ENCODE data around the gene MIXL1. TPM values are rescaled to one million over a fixed set of nuclear protein-coding genes. Genes with fewer than 3 reads are reported as not detected.
A peak's percentile ranks its signal among the peaks of the same experiment; 100 is the strongest.

The MIXL1 gene
- total RNA-seq (2022) (not detected in 2 replicates), Bru-seq, nascent RNA (percentile 13 among the genes with signal in this experiment), BruChase-seq, experiment 1, labeled RNA remaining after a 2-hour chase (percentile 16 among the genes with signal in this experiment), BruChase-seq, experiment 2, labeled RNA remaining after a 6-hour chase (not detected)
- long read RNA-seq = 0 reads

DNA sequence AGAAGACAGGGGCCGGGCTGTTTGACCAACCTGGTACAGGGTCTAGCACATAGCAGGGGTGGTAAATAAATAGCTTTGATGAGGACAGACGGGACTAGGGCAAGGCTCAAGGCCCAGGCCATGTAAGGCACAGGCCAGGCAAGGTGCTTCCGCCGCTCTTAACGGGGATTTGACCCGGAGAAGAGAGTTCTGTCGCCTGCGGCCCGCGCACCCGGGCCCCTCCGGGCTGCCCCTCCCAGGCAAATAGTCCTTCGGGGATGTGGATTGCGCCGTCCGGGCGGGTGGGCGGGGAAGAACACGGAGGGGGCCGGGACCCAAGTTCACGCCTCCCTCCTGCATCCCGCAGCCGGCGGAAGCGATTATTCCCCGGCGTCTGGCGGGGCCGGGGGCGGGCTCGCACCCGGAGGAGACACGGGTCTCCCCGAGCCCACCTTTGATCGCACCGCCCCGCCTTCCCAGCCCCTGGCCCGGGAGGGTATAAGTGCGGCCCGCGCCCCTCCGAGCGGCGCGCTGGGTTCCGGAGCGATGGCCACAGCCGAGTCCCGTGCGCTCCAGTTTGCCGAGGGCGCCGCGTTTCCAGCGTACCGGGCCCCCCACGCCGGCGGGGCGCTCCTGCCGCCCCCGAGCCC, at the start of gene MIXL1:
Gene MIXL1 (plus strand): TSS at position 508 of the 629 bp plus-strand sequence. CDS start 18 bp downstream, at position 526.
- TF ChIP-seq, protein P1, sequence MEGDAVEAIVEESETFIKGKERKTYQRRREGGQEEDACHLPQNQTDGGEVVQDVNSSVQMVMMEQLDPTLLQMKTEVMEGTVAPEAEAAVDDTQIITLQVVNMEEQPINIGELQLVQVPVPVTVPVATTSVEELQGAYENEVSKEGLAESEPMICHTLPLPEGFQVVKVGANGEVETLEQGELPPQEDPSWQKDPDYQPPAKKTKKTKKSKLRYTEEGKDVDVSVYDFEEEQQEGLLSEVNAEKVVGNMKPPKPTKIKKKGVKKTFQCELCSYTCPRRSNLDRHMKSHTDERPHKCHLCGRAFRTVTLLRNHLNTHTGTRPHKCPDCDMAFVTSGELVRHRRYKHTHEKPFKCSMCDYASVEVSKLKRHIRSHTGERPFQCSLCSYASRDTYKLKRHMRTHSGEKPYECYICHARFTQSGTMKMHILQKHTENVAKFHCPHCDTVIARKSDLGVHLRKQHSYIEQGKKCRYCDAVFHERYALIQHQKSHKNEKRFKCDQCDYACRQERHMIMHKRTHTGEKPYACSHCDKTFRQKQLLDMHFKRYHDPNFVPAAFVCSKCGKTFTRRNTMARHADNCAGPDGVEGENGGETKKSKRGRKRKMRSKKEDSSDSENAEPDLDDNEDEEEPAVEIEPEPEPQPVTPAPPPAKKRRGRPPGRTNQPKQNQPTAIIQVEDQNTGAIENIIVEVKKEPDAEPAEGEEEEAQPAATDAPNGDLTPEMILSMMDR (IDR thresholded peaks at IDR 0.05; ENCODE audit: insufficient read depth in 1 of 2, low read depth in 1 of 2, low read length in 1 of 2, severe bottlenecking in 1 of 2, unreplicated experiment in 1 of 2) = no peak
- Histone ChIP-seq H3K27me3 (replicated peaks; ENCODE audit: control insufficient read depth, insufficient read depth, low read length) (no peaks in the 10 kb centered on the region), H3K36me3 (ENCODE audit: control insufficient read depth, insufficient read depth, low read length) (no peaks in the 10 kb centered on the region), H3K4me1 (no peaks in the 10 kb centered on the region), H3K9me3 (no peaks in the 10 kb centered on the region), H3K4me3 (ENCODE audit: low read depth, low read length) (peak within 1 kb of the TSS; percentile 61)
- Mint-ChIP-seq H3K4me1 (ENCODE audit: low read depth, unreplicated experiment) (no peaks in the 10 kb centered on the region), H3K9me3 (ENCODE audit: unreplicated experiment) (no peaks in the 10 kb centered on the region), H3K27me3 (ENCODE audit: insufficient read depth, unreplicated experiment) (no peaks in the 10 kb centered on the region), H3K4me3 (ENCODE audit: unreplicated experiment) (peak within 1 kb of the TSS; percentile 74), H3K27ac (ENCODE audit: unreplicated experiment) (no peak within 1 kb of the TSS), H3K36me3 (ENCODE audit: insufficient read depth, unreplicated experiment) (peaks cover 5% of the 10 kb centered on the region)
- ChIA-PET POLR2A (no interaction called here), CTCF (interaction anchor here (0.5 to 1.0 kb wide), 2 partner anchors 98 to 782 kb away, joined by 4 to 5 read pairs; no protein-coding TSS in a partner anchor)
- intact Hi-C loops (cut with micrococcal nuclease; ENCODE audit: unreplicated experiment) = loop anchor here (10.0 kb wide), 1 partner anchor 112 kb away; no protein-coding TSS in a partner anchor
- no peak for DNase-seq
- BruUV-seq (replicated peaks) = no TSS peak

DNA sequence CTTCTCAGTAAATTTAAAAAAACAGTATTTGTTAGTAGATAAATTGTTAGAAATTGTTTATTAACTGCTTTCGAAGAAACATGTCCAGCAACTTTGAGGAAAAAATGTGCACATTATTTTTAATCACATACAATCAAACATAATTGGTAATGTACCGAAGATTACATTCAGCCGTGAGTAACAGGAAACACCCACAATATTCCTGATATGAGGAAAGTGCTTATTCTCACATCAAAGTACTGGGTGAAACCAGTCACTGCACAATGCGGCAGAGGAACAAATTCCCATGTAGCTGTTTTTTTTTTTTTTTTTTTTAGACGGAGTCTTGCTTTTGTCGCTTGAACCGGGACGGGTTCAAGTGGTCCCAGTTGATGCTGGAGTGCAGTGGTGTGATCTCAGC, 46.6 kb upstream of the MIXL1 start:
- BruUV-seq (replicated peaks) = no TSS peak
- no peaks in the 10 kb centered on the region for H3K9me3 Mint-ChIP-seq (ENCODE audit: unreplicated experiment)
- no peaks in the 10 kb centered on the region for H3K9me3 ChIP-seq
- ChIA-PET POLR2A (interaction anchor here (0.6 kb wide), 2 partner anchors 19 to 39 kb away, joined by 5 to 6 read pairs; no protein-coding TSS in a partner anchor), CTCF (interaction anchor here (0.6 to 0.9 kb wide), 2 partner anchors 16 to 20 kb away, joined by 5 to 6 read pairs; no protein-coding TSS in a partner anchor)
- H3K4me3 ChIP-seq (ENCODE audit: low read depth, low read length) = no peak overlapping the region
- no peaks in the 10 kb centered on the region for H3K36me3 ChIP-seq (ENCODE audit: control insufficient read depth, insufficient read depth, low read length)
- peaks cover 42% of the 10 kb centered on the region for H3K36me3 Mint-ChIP-seq (ENCODE audit: insufficient read depth, unreplicated experiment)
- no peaks in the 10 kb centered on the region for H3K4me1 ChIP-seq
- intact Hi-C loops (cut with micrococcal nuclease; ENCODE audit: unreplicated experiment) = no loop called here
- no peak overlapping the region for H3K4me3 Mint-ChIP-seq (ENCODE audit: unreplicated experiment)
- no peak overlapping the region for H3K27ac Mint-ChIP-seq (ENCODE audit: unreplicated experiment)
- H3K4me1 Mint-ChIP-seq (ENCODE audit: low read depth, unreplicated experiment) = peaks cover under 1% of the 10 kb centered on the region
- TF ChIP-seq, protein P1 (IDR thresholded peaks at IDR 0.05; ENCODE audit: insufficient read depth in 1 of 2, low read depth in 1 of 2, low read length in 1 of 2, severe bottlenecking in 1 of 2, unreplicated experiment in 1 of 2) = no peak
- H3K27me3 ChIP-seq (replicated peaks; ENCODE audit: control insufficient read depth, insufficient read depth, low read length) = no peaks in the 10 kb centered on the region
- no peak for DNase-seq
- H3K27me3 Mint-ChIP-seq (ENCODE audit: insufficient read depth, unreplicated experiment) = no peaks in the 10 kb centered on the region

DNA sequence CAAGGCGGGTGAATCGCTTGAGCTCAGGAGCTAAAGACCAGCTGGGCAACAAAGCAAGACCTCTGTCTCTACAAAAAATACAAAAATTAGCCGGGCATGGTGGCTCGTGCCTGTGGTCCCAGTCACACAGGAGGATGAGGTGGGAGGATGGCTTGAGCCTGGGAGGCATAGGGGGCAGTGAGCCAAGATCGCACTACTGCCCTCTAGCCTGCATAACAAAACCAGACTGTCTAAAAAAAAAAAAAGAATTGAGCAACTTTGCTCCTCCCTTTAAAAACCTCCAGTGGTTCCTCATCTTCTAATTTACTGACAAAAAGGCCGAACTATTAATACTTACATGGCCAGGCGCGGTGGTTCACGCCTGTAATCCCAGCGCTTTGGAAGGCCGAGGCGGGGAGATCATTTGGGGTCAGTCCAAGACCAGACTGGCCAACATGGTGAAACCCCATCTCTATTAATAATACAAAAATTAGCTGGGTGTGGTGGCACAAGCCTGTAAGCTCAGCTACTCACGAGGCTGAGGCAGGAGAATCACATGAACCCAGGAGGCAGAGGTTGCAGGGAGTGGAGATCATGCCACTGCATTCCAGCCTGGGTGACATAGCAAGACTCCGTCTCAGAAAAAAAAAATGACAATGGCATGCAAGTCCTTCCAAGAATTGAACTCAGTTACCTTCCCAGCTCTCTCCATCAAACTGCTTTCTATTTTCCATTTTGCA, 41.3 kb upstream of the MIXL1 start:
- CTCF ChIA-PET = interaction anchor here (0.6 to 1.5 kb wide), 2 partner anchors 15 to 57 kb away, joined by 3 to 5 read pairs; no protein-coding TSS in a partner anchor
- peak in 1 of 2 experiments; percentile 31 for DNase-seq
- no TSS peak for BruUV-seq (replicated peaks)
- Mint-ChIP-seq H3K4me3 (ENCODE audit: unreplicated experiment) (no peak overlapping the region), H3K27me3 (ENCODE audit: insufficient read depth, unreplicated experiment) (no peaks in the 10 kb centered on the region), H3K9me3 (ENCODE audit: unreplicated experiment) (no peaks in the 10 kb centered on the region), H3K4me1 (ENCODE audit: low read depth, unreplicated experiment) (peaks cover 4% of the 10 kb centered on the region), H3K27ac (ENCODE audit: unreplicated experiment) (no peak overlapping the region), H3K36me3 (ENCODE audit: insufficient read depth, unreplicated experiment) (peaks cover 41% of the 10 kb centered on the region)
- intact Hi-C loops (cut with micrococcal nuclease; ENCODE audit: unreplicated experiment) = loop anchor here (10.0 kb wide), 1 partner anchor 117 kb away; the partner anchor contains the start of gene H3-3A
- Histone ChIP-seq H3K9me3 (no peaks in the 10 kb centered on the region), H3K27me3 (replicated peaks; ENCODE audit: control insufficient read depth, insufficient read depth, low read length) (no peaks in the 10 kb centered on the region), H3K4me3 (ENCODE audit: low read depth, low read length) (no peak overlapping the region), H3K4me1 (peaks cover 16% of the 10 kb centered on the region), H3K36me3 (ENCODE audit: control insufficient read depth, insufficient read depth, low read length) (no peaks in the 10 kb centered on the region)
- TF ChIP-seq, protein P1 (IDR thresholded peaks at IDR 0.05; ENCODE audit: insufficient read depth in 1 of 2, low read depth in 1 of 2, low read length in 1 of 2, severe bottlenecking in 1 of 2, unreplicated experiment in 1 of 2) = peak; percentile 33 to 34
- POLR2A ChIA-PET = no interaction called here
